Gastroesophageal sphincter (tissue), 3 donors: ENCODE measurements around the gene TOLLIP.

Experiments used
- CTCF ChIP-seq, 4 experiments: fragments of 200-600 bp in 2 of 4; fragments of 450-650 bp in 2 of 4; sonication (generic) in 1 of 4; IDR thresholded peaks; one replicate each; pipeline ENCODE4 v1.5.1; 2017 to 2019; ENCODE audit warnings: antibody characterized with exemption in 4 of 4, mild to moderate bottlenecking in 2 of 4, moderate library complexity in 2 of 4
- POLR2A ChIP-seq, 2 donors: fragments of 450-650 bp; IDR thresholded peaks; one replicate each; pipeline ENCODE4 v1.6.1; 2017; ENCODE audit warnings: antibody characterized with exemption in 2 of 2, mild to moderate bottlenecking in 2 of 2, moderate library complexity in 1 of 2

GRCh38 chr11:1345737-1346513 is 36.5 kb upstream of the TOLLIP start:
- TF ChIP-seq CTCF (IDR thresholded peaks at IDR 0.05): no peak
- TF ChIP-seq POLR2A (IDR thresholded peaks at IDR 0.05): no peak
